SK-N-MC (cell line): Measurements from ENCODE around the gene CRYGN.

ENCODE experiments used
- DNase-seq: peaks from one replicate; pipeline ENCODE4 v3.0.0-alpha.2; 2011; ENCODE audit warnings: low read depth, low spot score
- H3K27ac ChIP-seq: fragments of 200-600 bp; sonication (generic); 2 replicates; pipeline ENCODE4 v1.5.1; 2016; ENCODE audit warnings: mixed run types
- H3K36me3 ChIP-seq: fragments of 200-600 bp; sonication (generic); 2 replicates; pipeline ENCODE4 v1.6.1; 2017; ENCODE audit warnings: antibody characterized with exemption, low read length, mixed read lengths; ENCODE audit not compliant: insufficient read depth
- H3K4me3 ChIP-seq: fragments of 200-600 bp; sonication (generic); 2 replicates; pipeline ENCODE4 v1.5.1; 2016
- H3K9ac ChIP-seq: fragments of 200-600 bp; sonication (generic); 2 replicates; pipeline ENCODE4 v1.8.0; 2017; ENCODE audit warnings: mixed run types, mixed read lengths; ENCODE audit not compliant: insufficient read length
- H3K9me3 ChIP-seq: fragments of 200-600 bp; sonication (generic); 2 replicates; pipeline ENCODE4 v1.6.1; 2017; ENCODE audit warnings: low read depth, mild to moderate bottlenecking, antibody characterized with exemption, low read length, moderate library complexity, mixed read lengths
- EZH2 ChIP-seq: fragments of 200-600 bp; sonication (generic); IDR thresholded peaks from one replicate; pipeline ENCODE4 v1.6.1; 2017; ENCODE audit warnings: antibody characterized with exemption
- FOXP2 ChIP-seq: optimal IDR thresholded peaks from 2 replicates; pipeline ENCODE3; 2011; ENCODE audit warnings: mild to moderate bottlenecking, moderate library complexity; ENCODE audit not compliant: insufficient read depth; ENCODE audit errors: extremely low read length, control extremely low read depth
- POLR2AphosphoS5 ChIP-seq: IDR thresholded peaks from 2 replicates; pipeline ENCODE4 v1.6.1; 2012; ENCODE audit warnings: mild to moderate bottlenecking, low read depth, low read length, borderline replicate concordance

The CRYGN gene

DNA sequence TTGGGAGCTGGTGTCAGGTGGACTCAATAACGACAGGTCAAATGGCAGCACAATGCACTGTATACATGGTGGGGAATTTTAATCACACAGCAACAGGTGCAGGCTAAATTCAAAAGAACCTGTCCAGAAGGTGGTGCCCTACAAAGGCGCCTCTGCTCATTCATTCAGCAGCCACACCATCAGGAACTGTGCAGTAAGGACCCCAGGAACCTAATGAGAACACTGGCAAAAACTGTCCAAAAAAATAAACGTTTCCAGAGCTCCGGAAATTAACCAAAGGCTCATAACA, 21.9 kb upstream of the CRYGN start:
- Histone ChIP-seq H3K4me3 (no peak overlapping the region), H3K9ac (no peak overlapping the region), H3K9me3 (peaks cover 8% of the 10 kb centered on the region; the same call in 1 of the 2 replicates), H3K36me3 (peaks cover 34% of the 10 kb centered on the region), H3K27ac (no peak overlapping the region)
- DNase-seq: no peak
- TF ChIP-seq FOXP2 (no peak), EZH2 (no peak), POLR2AphosphoS5 (no peak)

- Histone ChIP-seq H3K4me3 (no peak overlapping the region), H3K27ac (no peak overlapping the region), H3K9me3 (peaks cover 8% of the 10 kb centered on the region; the same call in 1 of the 2 replicates), H3K36me3 (peaks cover 31% of the 10 kb centered on the region), H3K9ac (no peak overlapping the region)
- no peak for DNase-seq
- TF ChIP-seq EZH2 (no peak), POLR2AphosphoS5 (no peak), FOXP2 (no peak)
Observed at GRCh38 chr7:151461096-151461941, 21.4 kb upstream of the CRYGN start.

- no peak overlapping the region for H3K27ac ChIP-seq
- no peak for DNase-seq
- peaks cover 8% of the 10 kb centered on the region; the same call in 1 of the 2 replicates for H3K9me3 ChIP-seq
- H3K36me3 ChIP-seq: peaks cover 23% of the 10 kb centered on the region
- TF ChIP-seq EZH2 (no peak), FOXP2 (no peak), POLR2AphosphoS5 (no peak)
- no peak overlapping the region for H3K9ac ChIP-seq
- H3K4me3 ChIP-seq: no peak overlapping the region
Observed at GRCh38 chr7:151460474-151460855, 20.5 kb upstream of the CRYGN start.

DNA sequence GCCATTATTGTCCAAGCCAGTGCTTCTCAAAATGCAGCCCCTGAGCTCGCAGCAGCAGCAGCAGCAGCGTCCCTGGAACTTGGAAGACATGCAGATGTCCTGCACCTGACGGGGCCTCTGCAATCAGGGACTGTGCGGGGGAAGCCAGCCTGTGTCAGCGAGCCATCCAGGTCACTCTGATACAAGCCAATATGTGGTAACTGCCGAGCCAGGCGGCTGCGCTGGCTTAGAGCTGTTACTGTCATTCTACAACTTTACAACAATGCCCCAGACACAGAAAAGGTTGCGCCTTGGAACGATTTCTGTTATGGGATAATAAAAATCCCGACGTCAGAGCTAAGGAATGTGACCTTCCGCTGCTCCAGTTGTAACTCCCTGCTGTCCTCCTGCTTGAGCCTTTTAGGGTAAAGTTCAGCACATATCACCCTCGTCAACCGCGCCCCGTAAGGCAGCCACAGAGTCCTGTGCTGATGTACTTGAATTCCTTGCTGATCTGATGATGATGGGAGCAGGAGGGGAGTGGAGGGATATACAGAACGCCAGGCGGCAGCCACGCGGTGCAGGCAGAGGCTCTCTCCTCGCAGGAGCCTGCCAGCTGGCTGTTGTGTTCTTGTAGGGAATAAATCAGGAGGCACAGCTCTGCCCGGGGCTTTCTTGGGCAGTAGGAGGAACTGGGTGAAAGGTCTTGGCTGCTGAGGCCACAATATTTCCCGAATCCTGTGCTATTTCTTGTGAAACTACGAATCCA, 20.0 kb upstream of the CRYGN start:
- peaks cover 8% of the 10 kb centered on the region; the same call in 1 of the 2 replicates for H3K9me3 ChIP-seq
- peak overlapping the region; percentile 26 for H3K9ac ChIP-seq
- DNase-seq: no peak
- no peak for TF ChIP-seq POLR2AphosphoS5
- H3K4me3 ChIP-seq: no peak overlapping the region
- H3K36me3 ChIP-seq: peaks cover 17% of the 10 kb centered on the region
- no peak overlapping the region for H3K27ac ChIP-seq

DNA sequence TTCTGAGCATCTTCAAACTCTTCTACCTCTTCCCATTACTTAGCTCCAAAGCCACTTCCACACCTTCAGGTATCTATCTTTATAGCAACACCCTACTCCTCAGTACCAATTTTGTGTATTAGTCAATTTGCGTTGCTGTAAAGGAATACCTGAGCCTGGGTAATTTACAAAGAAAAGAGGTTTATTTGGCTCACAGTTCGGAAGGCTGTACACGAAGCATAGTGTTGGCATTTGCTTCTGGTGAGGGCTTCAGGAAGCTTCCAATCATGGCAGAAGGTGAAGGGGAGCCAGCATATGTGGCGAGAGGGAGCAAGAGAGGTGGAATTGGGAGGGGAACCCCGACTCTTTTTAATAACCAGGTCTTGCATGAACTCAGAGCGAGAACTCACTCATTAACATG, 17.6 kb upstream of the CRYGN start:
- Histone ChIP-seq H3K4me3 (no peak overlapping the region), H3K9ac (no peak overlapping the region), H3K9me3 (peaks cover 4% of the 10 kb centered on the region; the same call in 1 of the 2 replicates), H3K36me3 (no peaks in the 10 kb centered on the region), H3K27ac (no peak overlapping the region)
- TF ChIP-seq EZH2: no peak
- TF ChIP-seq POLR2AphosphoS5: no peak
- TF ChIP-seq FOXP2: no peak
- DNase-seq: no peak

DNA sequence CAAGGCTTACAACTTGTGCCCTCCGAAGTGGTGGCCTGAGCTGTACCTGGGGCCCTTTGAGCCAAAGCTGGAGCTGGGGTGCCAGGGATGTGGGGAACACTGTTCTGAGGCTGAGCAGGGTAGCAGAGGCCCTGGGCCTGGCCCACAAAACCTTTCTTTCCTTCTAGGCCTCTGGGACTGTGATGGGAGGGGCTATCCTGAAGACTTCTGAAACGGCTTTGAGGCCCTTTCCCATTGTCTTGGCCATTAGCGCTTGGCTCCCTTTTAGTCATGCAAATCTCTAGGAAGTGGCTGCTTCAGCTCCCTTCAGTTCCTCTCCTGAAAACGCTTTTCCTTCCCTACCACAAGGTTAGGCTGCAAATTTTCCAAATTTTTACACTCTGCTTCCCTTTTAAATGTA, 16.8 kb upstream of the CRYGN start:
- no peak for DNase-seq

DNA sequence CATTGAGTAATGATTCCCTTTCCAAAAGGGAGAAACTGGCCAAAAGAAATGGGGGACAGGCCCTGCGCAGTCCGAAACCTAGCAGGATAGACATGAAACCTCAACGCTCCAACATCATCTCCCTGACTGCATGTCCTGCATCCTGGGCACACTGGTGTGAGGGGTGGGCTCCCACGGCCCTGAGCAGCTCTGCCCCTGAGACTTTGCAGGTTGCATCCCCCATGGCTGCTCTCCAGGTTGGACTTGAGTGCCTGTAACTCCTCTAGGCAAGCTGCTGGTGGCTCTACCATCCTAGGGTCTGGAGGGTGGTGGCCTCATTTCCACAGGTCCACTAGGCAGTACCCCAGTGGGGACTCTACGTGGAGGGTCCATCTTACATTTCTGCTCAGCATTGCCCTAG, 16.3 kb upstream of the CRYGN start:
- no peak overlapping the region for H3K4me3 ChIP-seq

More for the DNA sequence above, 16.8 kb upstream of the CRYGN start:
- Histone ChIP-seq H3K4me3 (no peak overlapping the region), H3K9ac (no peak overlapping the region), H3K36me3 (no peaks in the 10 kb centered on the region), H3K9me3 (no peaks in the 10 kb centered on the region), H3K27ac (no peak overlapping the region)
- no peak for TF ChIP-seq EZH2
- no peak for TF ChIP-seq POLR2AphosphoS5
- no peak for TF ChIP-seq FOXP2

DNA sequence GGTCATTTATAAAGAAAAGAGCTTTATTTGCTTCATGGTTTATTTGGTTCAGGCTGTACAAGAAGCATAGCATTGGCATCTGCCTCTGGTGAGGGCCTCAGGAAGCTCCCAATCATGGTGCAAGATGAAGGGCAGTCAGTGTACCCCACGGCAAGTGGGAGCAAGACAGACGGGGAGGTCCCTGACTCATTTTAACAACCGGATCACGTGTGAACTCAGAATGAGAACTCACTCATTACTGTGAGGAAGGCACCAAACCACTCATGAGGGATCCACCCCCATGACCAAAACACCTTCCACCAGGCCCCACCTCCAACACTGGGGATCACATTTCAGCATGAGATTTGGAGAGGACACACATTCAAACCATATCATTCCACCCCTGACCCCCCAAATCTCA, 15.7 kb upstream of the CRYGN start:
- H3K9ac ChIP-seq: no peak overlapping the region
- no peaks in the 10 kb centered on the region for H3K36me3 ChIP-seq
- H3K4me3 ChIP-seq: no peak overlapping the region
- no peak for DNase-seq
- no peaks in the 10 kb centered on the region for H3K9me3 ChIP-seq
- TF ChIP-seq FOXP2 (no peak), EZH2 (no peak), POLR2AphosphoS5 (no peak)
- H3K27ac ChIP-seq: no peak overlapping the region

More for the DNA sequence above, 16.3 kb upstream of the CRYGN start:
- no peak for DNase-seq
- H3K36me3 ChIP-seq: no peaks in the 10 kb centered on the region
- H3K9ac ChIP-seq: no peak overlapping the region
- H3K27ac ChIP-seq: no peak overlapping the region
- no peaks in the 10 kb centered on the region for H3K9me3 ChIP-seq
- no peak for TF ChIP-seq FOXP2
- no peak for TF ChIP-seq POLR2AphosphoS5
- no peak for TF ChIP-seq EZH2

GRCh38 chr7:151454932-151455530, 15.1 kb upstream of the CRYGN start:
- Histone ChIP-seq H3K27ac (no peak overlapping the region), H3K9ac (no peak overlapping the region), H3K36me3 (no peaks in the 10 kb centered on the region), H3K4me3 (no peak overlapping the region), H3K9me3 (no peaks in the 10 kb centered on the region)
- DNase-seq: no peak
- TF ChIP-seq FOXP2: no peak
- TF ChIP-seq POLR2AphosphoS5: no peak
- no peak for TF ChIP-seq EZH2
